Suprapubic skin (tissue), 4 donors: Measurements from ENCODE around the gene RPS27.

ENCODE experiments used
- CTCF ChIP-seq, 2 donors: fragments of 200-600 bp in 1 of 2; fragments of 450-650 bp in 1 of 2; sonication (generic) in 1 of 2; IDR thresholded peaks; one replicate each; pipeline ENCODE4 v1.5.1; 2016 to 2019; ENCODE audit warnings: antibody characterized with exemption in 2 of 2, mild to moderate bottlenecking in 1 of 2, moderate library complexity in 1 of 2
- POLR2A ChIP-seq, 2 donors: fragments of 450-650 bp; IDR thresholded peaks; one replicate each; pipeline ENCODE4 v1.6.1; 2017; ENCODE audit warnings: antibody characterized with exemption in 2 of 2, mild to moderate bottlenecking in 2 of 2, moderate library complexity in 2 of 2
- POLR2AphosphoS5 ChIP-seq, 3 donors: sonication (generic); formaldehyde crosslinking; IDR thresholded peaks; one replicate each; pipeline ENCODE4 v1.6.1; 2017; ENCODE audit warnings: antibody characterized with exemption in 3 of 3

DNA sequence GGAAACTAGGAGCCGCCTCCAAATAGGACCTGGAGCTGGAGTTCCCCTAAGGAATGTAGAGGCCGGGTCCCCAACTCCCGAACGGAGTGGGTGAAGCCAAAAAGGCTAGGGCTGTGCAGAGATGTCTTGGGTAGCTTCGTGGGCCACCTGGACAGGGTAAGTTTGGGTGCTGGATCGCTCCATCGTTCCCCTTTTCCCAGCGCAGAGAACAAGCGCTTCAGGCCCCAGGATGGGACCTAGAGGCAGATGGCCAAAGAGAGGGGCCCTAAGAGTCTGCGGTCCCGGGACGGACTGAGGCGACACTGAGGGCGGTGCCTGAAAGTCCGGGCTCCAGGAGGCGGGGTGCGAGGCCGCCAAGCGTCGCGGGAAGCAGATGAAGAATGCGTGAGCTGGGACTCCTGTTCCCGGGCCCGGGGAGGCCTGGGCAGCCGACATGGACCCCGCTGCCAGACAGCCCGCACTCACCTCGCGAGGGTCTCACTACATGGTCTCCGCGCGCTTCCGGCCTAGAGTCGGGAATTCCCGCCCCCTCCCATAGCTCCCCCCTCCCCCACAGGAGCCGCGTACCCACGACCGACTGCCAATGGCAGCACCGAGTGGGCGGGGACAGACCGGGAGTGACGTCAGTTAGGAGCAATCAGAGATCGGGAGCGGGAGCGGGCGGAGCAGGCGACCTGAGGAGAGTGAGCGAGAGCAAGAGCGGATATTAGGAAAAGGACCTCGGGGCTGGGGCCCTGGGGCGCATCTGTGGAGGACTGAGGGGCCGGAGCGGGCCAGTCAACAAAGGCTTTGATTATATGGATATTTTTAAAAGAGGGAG is 27.3 kb upstream of the RPS27 start, which contains the start of gene SLC39A1:
- TF ChIP-seq CTCF (IDR thresholded peaks at IDR 0.05) = no peak
- TF ChIP-seq POLR2AphosphoS5 (IDR thresholded peaks at IDR 0.05) = peak in 1 of 3 donors; percentile 54
- peak in 1 of 2 donors; percentile 54 for TF ChIP-seq POLR2A (IDR thresholded peaks at IDR 0.05)
